Stimulated activated CD8-positive, alpha-beta memory T cell treated with anti-CD3 and anti-CD28 coated beads, Interleukin-12 subunit alpha, Interleukin-12 subunit beta, amount 100 ng/mL, for 24 hours (primary cell): Measurements from ENCODE around the gene SLC36A3.

ENCODE experiments used
- DNase-seq: peaks from one replicate; pipeline ENCODE4 v3.0.0-alpha.2; 2020; ENCODE audit errors: extremely low read depth

The SLC36A3 gene

DNA sequence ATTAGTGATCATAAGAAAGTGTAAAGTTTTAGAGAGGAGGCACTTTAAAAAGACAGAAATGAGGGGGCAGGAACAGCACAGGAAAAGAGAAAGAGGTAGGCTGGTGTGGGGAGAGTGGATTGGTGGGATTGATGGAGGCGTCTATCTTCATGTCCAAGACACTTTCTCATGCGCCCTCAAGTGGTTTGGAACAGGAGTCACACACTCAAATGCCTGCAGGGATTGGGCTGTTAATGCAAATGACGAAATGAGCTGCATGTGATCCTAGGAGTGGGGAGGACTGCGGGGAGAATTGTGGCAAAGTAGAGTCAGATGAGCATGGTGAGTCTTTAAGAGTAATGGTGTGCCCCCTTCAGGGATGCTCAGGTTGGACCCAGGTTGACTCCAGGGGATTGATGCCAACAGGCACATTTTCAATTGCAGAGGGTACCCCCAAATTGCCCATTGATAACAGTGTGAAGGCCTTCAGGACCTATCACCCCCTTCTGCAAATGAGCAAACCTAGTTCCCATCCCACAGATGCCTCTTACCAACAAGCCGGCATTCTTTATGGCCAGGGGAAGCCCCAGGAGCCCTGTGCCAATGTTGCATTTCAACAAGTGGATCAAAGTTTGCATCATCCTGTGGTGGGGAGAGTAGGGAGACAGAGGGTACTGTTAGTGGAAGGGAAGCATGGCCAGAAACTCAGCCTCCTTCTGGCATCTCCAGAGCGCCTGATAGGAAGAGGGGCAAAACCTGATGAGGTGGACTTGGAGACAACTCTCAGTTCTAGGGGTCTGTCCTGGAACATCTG lies 5.3 kb downstream of the SLC36A3 start:
- DNase-seq: no peak

DNA sequence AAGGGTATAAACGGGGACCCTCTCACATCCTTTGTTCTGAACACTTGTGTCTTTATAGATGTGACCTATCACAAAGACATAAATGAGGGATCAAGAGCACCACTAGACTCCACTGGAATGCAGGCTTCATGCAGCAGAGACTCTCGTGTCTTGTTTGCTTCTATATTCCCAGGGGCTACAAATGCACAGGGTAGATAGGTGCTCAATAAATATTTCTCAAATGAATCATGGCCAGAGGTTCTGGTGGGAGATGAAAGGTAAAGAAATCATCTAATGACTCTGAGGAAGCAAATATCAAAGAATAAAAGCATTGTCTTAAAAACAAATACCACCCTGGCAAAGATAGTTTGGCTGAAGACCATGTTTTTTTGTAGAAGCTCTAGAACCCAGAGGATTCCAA lies 6.6 kb downstream of the SLC36A3 start:
- DNase-seq: no peak

DNA sequence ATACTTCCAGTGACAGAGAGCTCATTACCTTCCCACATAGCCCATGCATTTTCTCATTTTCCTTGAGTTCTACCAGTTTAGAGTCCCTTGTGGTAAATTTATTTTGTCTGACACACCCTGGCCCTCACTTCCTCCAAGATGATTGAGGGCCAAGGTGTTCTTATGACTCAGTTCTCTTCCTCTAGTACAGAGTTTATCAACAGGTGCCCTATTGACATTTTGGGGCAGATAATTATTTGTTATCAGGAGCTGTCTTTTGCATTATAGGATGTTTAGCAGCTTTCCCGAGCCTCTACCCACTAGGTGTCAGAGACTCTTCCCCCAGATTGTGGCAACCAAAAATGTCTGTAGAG lies 7.1 kb downstream of the SLC36A3 start:
- no peak for DNase-seq

DNA sequence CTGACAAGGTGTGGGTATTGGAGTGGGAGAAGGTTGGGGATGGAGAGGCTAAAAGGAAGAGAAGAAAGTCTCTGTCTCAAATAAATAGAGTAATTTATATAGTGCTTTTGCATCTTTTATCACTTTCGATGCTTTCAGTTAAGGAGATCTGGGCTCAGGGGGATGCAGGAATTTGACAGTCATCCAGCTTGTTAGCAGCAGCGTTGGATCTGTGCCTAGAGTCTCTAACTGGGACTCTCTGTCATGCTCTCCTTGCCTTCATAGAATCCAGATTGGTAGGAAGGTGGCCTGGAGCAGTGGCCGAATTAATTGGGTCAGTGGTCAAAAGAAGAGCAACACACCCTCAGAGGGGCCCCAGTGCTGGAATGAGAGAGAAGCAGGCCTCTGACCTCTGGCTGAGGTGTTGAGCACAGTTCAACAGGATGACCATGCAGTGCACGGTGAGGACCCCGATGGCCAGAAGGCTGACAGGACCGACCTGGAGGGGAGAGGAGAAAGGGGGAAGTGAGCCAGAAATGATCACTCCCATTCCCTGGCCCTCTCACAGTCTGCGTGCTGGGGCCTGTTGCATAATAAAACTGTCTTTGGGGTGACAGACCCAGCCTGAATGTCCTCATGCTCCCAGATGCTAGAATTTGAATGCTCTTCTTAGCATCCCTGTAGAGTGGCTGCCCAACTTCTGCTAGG lies 7.6 kb downstream of the SLC36A3 start:
- no peak for DNase-seq

DNA sequence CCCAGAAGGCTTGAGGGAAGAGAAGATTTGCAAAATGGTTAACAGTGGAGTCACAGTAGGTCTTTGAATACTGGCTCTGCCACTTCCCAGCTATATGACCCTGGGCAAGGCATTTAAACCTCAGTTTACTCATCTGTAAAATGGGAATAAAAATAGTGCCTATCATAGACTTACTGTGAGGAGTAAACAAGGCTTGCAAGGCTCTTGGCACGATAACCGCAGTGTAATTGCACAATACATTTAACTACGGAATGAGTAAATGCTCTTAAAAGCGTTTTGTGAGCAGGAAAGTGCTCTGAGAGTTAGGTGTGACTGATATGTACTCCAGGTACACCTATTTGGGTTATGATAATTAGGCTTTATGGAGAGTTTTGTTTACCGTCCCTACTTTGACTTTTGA lies 8.4 kb downstream of the SLC36A3 start:
- no peak for DNase-seq

DNA sequence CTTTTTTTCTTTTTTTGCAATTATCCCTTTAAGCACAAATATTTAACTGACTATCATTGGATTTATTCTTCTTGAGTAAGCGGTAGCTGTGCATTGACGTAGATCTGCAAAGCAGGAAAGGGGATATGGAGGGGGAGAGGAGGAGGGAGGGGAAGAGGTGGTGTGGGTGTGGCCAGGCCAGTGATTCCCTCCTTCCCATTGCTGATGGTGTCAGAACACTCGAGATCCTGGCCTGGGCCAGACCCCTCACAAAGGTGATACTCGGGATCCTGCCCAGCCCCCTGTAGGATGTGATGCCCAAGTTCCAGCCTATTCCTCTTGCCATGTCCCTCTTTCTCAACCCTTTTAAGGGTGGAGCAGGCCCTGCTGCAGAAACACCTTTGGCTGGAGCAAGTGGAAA lies 9.9 kb downstream of the SLC36A3 start:
- DNase-seq: no peak

DNA sequence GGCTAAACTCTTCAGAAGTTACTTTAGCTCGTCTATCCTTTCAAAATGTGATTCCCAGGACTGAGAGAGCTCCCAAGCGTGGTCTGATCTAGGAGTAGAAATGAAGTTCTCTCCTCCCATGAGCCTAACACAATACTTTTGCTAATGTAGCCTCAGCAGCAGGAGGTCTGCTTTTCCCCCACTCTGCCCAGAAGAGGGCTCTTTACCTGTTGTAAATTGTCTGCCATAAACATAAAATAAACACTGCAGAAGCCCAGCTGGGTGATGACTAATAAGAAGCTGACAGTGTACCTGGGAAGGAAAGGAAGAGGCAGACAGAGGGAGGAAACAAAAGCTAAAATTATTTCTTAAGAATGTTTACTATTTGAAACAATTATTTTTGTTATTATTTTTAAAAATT lies 15.4 kb downstream of the SLC36A3 start:
- no peak for DNase-seq

DNA sequence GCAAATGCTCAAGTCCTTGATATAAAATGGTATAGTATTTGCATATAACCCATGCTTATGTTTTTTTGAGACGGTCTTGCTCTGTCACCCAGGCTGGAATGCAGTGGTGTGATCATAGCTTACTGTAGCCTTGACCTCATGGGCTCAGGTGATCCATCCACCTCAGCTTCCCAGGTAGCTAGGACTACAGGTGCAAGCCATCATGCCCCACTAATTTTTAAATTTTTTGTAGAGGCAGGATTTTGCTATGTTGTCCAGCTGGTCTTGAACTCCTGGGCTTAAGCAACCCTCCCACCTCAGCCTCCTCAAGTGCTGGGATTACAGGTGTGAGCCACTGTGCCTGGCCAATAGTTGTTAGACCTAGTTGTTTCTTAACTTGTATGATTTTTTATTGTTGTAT lies 17.3 kb downstream of the SLC36A3 start:
- no peak for DNase-seq

DNA sequence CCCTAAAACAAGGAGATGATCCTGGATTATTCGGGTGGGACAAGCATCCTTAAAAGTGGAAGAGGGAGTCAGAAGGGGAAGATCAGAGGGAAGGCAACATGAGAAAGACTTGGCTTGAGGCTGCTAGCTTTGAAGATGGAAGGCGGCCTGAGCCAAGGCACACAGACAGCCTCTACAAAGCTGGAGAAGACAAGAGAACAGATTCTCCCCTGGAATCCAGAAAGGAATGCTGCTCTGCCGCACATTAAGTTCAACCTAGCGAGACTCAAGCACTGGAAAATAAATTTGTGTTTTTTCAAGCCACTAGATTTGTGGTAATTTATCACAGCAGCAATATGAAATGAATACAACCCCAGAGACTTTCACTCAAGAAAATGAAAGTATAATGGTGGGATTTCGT lies 17.9 kb downstream of the SLC36A3 start:
- DNase-seq: no peak

DNA sequence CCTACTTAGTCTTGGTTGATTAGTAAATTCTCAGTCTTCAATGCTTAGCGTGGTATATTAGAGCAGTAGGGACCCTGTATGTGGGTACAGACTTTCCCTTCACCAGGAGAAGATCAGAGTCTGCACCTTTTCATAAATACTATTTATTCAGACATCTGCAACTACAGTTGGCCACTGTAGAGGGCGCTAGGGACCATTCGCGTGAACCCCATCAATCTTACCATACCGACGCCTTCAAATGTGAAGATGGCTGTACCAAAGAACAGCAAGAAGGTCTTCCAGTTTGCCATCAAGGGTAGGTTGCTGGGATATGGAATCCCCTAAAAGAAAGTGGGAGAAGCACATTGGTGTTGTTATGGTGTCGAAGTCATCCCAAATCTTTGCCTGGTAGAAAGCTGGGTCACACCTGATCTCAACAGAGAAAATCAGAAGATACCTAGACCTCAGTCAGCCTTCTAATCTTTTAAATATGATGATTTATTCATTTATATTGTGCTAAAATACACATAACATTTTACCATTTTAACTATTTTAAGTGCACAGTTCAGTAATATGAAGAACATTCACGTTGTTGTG lies 19.1 kb downstream of the SLC36A3 start:
- no peak for DNase-seq

DNA sequence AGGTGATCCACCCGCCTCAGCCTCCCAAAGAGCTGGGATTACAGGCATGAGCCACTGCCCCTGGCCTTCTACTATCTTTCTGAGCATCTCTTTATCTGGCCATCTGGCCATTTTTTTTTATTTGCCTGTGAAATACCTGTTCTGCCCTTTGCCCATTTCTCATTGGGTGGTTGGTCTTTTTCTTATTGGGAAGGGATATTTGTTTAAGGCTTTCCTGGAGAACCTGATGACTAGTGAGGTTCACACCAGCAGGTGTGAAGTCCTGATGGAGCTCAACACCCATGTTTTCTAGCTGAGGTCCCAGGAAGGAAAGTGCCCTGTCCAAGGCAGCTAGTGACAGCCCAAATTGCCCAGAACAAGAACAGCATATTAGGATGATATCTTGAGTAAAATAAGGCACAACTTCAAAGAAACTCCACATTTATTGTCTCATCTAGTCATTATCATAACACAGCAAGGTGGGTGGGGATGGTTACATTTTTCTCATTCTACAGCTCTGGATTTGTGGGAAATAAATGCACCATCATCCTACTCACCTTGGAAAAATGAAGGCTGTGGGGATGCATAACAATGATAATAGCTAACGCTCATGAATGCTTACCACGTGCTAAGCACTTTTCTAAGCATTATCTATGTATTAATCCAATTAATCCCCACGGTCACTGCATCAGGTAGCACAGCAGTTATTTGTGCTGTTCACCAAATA lies 20.3 kb downstream of the SLC36A3 start:
- no peak for DNase-seq

DNA sequence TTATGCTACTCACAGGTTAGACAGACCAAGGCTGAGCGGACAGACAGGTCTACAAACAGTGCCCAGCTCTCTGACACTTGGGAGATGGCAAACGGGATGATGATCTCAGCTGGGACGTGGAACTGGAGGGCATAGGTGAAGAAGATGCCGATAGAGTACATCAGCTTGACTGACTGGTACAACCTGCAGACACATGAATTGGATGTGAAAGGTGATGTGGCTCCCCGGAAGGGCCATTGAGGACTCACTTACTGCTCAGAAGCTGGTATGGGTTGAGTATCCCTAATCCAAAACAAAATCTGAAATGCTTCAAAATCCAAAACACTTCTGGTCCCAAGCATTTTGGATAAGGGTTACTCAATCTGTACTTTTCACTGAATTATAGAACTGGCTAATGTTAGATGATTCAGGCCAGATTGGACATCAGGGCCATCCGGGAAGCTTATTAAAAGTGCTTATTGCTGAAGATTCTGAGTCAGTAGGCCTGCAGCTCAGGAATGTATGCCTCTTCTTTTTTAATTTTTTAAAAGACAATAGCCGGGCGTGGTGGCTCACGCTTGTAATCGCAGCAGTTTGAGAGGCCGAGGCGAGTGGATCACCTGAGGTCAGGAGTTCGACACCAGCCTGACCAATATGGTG lies 22.4 kb downstream of the SLC36A3 start:
- DNase-seq: no peak

DNA sequence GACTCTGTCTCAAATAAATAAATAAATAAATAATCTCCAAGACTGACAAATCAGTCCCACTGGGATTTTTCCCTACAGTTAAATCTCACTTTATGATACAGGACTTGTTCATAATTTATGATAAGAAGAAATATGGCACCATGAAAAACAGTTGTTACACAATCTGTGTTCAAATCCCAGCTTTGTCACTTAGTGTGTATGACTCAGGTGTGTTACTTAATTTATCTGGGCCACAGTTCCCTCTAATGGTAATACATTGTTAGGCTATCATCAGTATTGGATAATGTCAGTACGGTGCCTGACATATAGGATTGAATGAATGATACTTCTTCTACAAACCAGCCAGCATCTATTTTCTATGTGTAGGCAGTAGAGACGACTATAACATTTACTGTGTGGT lies 23.1 kb downstream of the SLC36A3 start:
- DNase-seq: no peak

DNA sequence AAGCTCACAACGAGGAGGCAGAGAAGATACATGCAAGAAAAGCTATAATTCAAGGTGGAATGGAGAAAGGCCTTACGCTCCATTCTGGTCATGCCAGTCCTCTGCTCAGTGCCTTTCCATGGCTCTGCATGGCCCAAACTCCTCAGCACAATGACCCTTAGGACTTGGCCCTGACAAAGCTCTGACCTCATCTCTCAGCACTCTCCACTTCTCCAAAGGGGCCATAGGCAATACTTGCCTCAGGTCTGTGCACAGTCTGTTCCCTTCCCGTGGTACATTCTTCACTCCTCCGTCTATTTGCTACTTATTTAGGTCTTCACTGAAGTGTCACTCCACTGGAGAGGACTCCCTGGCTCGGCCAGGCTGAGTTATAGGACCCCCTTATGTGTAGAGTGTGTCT lies 24.7 kb downstream of the SLC36A3 start:
- no peak for DNase-seq

DNA sequence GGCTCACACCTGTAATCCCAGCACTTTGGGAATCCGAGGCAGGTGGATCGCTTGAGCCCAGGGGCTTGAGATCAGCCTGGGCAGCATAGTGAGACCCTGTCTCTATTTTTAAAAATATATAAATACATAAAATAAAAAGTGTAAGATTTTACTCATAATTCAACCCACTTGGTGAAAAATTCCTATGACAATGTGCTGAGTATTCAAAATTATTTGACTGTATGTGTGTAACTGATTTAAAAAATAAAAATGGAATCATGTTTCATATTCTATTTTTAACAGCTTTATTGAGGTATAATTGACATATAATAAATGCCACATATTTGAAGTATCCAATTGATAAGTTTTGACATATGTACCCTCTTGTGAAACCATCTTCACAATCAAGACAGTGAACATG lies 27.8 kb downstream of the SLC36A3 start:
- DNase-seq: no peak

DNA sequence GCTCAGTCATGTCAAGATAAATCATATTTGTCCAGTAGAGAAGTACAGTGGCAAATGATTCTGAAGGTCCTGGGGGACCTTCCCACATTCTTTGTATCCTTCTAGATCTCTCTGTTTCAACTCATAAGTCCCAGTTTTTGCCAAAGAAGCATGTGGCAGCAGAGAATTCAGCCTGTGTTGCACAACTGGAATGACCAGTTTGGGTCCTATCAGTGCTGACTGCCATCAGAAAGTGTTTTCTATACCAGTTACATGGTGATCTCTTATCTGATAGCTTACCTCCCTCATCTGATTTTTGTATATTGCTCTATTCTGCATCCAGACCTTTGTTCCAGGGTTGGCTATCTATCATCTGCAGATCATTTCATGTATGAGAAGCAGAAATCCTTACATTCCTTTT lies 28.9 kb downstream of the SLC36A3 start:
- DNase-seq: no peak

DNA sequence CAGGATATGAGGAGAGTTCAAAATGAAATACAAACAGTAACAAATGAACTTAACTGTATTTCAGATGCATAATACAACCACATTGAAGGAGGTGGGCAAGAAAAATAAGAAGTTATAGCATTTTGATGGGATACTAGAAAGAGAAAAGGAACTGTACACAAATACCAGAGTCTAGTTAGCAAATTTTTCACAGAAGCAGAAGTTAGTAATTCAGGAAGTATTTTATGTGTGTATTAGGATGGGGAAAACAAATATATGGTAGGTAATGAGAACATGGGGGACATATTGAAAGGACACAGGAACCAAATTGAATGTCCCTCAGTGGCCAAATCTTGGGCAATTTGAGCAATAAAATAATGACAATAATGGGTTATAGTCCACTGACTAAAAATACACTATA lies 32.2 kb downstream of the SLC36A3 start:
- no peak for DNase-seq

DNA sequence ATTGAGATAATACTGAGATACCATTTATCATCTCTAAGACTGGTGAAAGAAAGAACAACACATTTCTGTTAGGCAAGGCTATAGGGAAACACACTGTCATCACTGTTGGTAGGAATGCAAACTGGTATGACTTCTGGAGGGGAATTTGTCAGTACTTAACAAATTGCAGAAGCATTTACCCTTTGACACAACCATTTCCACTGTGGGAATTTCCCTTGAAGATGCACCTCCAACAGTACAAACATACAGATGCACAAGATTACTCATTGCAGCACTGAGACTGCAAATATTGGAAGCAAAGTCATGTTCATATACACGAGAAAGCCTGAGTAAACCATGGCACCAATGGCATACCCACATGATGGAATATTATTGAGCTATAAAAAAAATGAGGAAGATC lies 33.0 kb downstream of the SLC36A3 start:
- DNase-seq: no peak

DNA sequence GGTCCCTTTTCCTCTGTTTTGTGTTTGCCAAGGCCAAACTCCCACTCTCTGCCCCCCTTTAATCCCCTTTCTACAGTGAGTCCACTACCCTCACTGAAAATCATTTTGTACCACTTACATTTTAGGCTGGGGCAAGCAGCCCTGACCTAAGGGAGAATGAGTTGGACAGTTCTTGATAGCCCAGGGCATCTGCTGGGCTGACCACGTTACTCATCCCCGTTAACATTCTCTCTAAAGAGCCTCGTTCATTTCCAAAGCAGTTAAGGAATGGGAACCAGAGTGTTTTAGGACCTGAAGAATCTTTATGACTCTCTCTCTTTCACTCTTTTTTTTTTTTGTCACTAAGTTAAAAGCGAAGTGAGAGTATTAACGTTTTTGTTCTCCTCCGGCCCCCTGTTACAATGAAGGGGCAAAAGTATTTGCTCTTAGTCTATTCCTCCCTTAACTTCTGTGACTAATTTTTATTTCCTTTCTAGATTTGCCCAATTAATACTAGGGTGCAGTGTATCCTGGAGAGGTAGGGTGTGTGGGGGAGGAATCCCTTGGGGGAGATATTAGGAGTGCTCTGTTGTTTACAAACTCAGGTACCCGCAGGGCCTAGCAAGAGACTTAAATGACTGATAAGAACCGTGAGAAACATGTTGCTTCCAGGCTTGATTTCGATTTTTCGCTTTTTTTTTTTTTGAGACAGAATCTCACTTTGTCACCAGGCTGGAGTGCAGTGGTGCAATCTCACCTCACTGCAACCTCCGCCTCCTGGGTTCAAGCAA lies 35.9 kb downstream of the SLC36A3 start:
- no peak for DNase-seq

DNA sequence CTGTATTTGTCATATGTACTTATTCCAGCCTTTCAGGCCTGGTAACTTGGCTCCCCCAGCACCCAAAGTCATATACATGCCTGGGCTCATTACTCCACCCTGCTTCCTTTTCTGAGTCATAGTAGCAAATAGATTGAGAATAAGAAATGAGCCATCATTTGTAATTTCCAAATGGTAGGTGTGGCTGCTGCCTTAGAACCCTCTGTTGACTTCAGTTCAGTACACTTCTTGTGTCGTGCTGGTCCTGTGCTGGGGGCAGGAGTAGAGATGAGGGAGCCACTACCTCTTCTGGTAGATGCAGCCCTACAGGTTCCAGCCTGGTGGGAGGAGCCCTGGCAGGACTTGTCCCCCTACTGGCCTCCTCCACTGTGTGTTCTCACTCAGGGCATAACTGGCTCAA lies 39.5 kb downstream of the SLC36A3 start:
- DNase-seq: no peak

DNA sequence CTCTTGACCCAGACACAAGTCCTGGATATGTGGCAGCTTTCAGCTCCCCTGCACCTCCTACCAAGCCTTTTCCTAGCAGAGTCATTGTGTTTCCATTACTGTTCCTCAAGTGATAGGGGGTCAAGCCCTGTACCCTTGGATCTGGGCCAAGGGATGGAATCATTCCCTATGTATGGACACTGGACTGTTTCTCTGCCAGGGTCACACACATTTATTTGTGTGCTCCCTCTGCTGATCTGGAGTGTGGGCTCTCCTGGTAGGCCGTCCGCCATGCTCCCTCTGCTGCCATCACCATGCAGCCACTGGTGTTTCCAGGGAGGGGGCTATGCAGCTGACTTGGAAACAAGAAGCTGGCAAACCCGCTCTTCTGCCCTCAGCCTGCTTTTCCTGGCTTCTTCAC lies 41.0 kb downstream of the SLC36A3 start:
- DNase-seq: no peak

DNA sequence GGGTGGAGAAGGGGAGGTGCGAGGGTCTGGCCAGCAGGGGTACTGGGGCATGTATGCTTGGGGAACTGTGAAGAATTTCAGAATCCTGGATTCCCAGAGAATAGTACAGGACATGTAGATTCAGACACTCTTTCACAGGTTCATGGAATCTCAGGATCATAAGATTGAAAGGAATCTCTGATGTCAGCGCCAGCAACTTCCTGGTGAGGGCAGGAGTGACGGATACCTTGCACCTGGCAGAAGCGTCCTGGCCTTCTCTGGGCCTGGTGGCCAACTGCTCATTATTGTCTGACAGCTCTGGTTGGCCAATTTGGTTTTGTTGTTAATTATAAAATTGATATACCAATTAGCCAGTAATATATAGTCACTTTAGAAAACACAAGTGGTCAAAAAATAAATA lies 43.6 kb downstream of the SLC36A3 start:
- no peak for DNase-seq
